Measurements from ENCODE around the gene PRICKLE4. TPM values are rescaled to one million over a fixed set of nuclear protein-coding genes. Genes with fewer than 3 reads are reported as not detected.

The PRICKLE4 gene
- total RNA-seq, 1 donor from 2014 or later, result 0.53 TPM

- DNase-seq (ENCODE audit: low read depth), result no peak
- Histone ChIP-seq H3K27me3 (ENCODE audit: control insufficient read depth, insufficient read depth, low read length) (peaks cover 2% of the 10 kb centered on the region), H3K4me3 (ENCODE audit: low read depth, low read length) (no peak overlapping the region), H3K36me3 (ENCODE audit: control insufficient read depth, insufficient read depth, low read length) (no peaks in the 10 kb centered on the region)
- FAIRE-seq, result no peak
- TF ChIP-seq CTCF (IDR thresholded peaks at IDR 0.05; ENCODE audit: insufficient read depth, low read length, severe bottlenecking), result no peak
Observed at GRCh38 chr6:41748542-41748941, 32.0 kb upstream of the PRICKLE4 start.

- no peak for FAIRE-seq
- no peaks in the 10 kb centered on the region for H3K36me3 ChIP-seq (ENCODE audit: control insufficient read depth, insufficient read depth, low read length)
- DNase-seq (ENCODE audit: low read depth), result no peak
- no peak for TF ChIP-seq CTCF (IDR thresholded peaks at IDR 0.05; ENCODE audit: insufficient read depth, low read length, severe bottlenecking)
- no peak overlapping the region for H3K4me3 ChIP-seq (ENCODE audit: low read depth, low read length)
- H3K27me3 ChIP-seq (ENCODE audit: control insufficient read depth, insufficient read depth, low read length), result peaks cover 2% of the 10 kb centered on the region
Observed at GRCh38 chr6:41750374-41750773, 30.2 kb upstream of the PRICKLE4 start.

- Histone ChIP-seq H3K27me3 (ENCODE audit: control insufficient read depth, insufficient read depth, low read length) (no peaks in the 10 kb centered on the region), H3K4me3 (ENCODE audit: low read depth, low read length) (no peak overlapping the region), H3K36me3 (ENCODE audit: control insufficient read depth, insufficient read depth, low read length) (no peaks in the 10 kb centered on the region)
- DNase-seq (ENCODE audit: low read depth) (no peak), FAIRE-seq (no peak)
- no peak for TF ChIP-seq CTCF (IDR thresholded peaks at IDR 0.05; ENCODE audit: insufficient read depth, low read length, severe bottlenecking)
Observed at GRCh38 chr6:41755895-41756294, 24.7 kb upstream of the PRICKLE4 start.

GRCh38 chr6:41756354-41756753 lies 24.2 kb upstream of the PRICKLE4 start:
- no peak for FAIRE-seq
- Histone ChIP-seq H3K36me3 (ENCODE audit: control insufficient read depth, insufficient read depth, low read length) (no peaks in the 10 kb centered on the region), H3K4me3 (ENCODE audit: low read depth, low read length) (no peak overlapping the region), H3K27me3 (ENCODE audit: control insufficient read depth, insufficient read depth, low read length) (no peaks in the 10 kb centered on the region)
- DNase-seq (ENCODE audit: low read depth), result no peak
- no peak for TF ChIP-seq CTCF (IDR thresholded peaks at IDR 0.05; ENCODE audit: insufficient read depth, low read length, severe bottlenecking)

GRCh38 chr6:41757271-41757670 lies 23.3 kb upstream of the PRICKLE4 start:
- Histone ChIP-seq H3K36me3 (ENCODE audit: control insufficient read depth, insufficient read depth, low read length) (no peaks in the 10 kb centered on the region), H3K27me3 (ENCODE audit: control insufficient read depth, insufficient read depth, low read length) (no peaks in the 10 kb centered on the region), H3K4me3 (ENCODE audit: low read depth, low read length) (no peak overlapping the region)
- DNase-seq (ENCODE audit: low read depth) (no peak), FAIRE-seq (no peak)
- TF ChIP-seq CTCF (IDR thresholded peaks at IDR 0.05; ENCODE audit: insufficient read depth, low read length, severe bottlenecking), result no peak

- H3K36me3 ChIP-seq (ENCODE audit: control insufficient read depth, insufficient read depth, low read length), result no peaks in the 10 kb centered on the region
Observed at GRCh38 chr6:41757931-41758640, 22.5 kb upstream of the PRICKLE4 start.

More at GRCh38 chr6:41757931-41758640, 22.5 kb upstream of the PRICKLE4 start:
- no peaks in the 10 kb centered on the region for H3K27me3 ChIP-seq (ENCODE audit: control insufficient read depth, insufficient read depth, low read length)
- FAIRE-seq, result no peak
- TF ChIP-seq CTCF (IDR thresholded peaks at IDR 0.05; ENCODE audit: insufficient read depth, low read length, severe bottlenecking), result no peak
- DNase-seq (ENCODE audit: low read depth), result no peak
- H3K4me3 ChIP-seq (ENCODE audit: low read depth, low read length), result no peak overlapping the region
